Smooth muscle cell (in vitro differentiated cells): Measurements from ENCODE around the gene CRTC3. TPM values are rescaled to one million over a fixed set of nuclear protein-coding genes. Genes with fewer than 3 reads are reported as not detected.
"Not testable (repeated sequence)": the region's sequence is repeated elsewhere in the genome, so short reads cannot be mapped to it uniquely, and the experiment has no call there.

Source experiments
- DNase-seq: peaks from one replicate; lab custom pipeline; 2025; ENCODE audit not compliant: unreplicated experiment; lab: John Stamatoyannopoulos, UW
- H2AFZ ChIP-seq: fragments of 200-600 bp; sonication (generic); 2 replicates; pipeline ENCODE4 v1.6.0; 2016; ENCODE audit warnings: antibody characterized with exemption, low read depth, mild to moderate bottlenecking
- H3F3A ChIP-seq: fragments of 200-600 bp; sonication (generic); 2 replicates; pipeline ENCODE4 v1.6.0; 2017; ENCODE audit warnings: antibody characterized with exemption, low read depth
- H3K27ac ChIP-seq: fragments of 200-600 bp; sonication (generic); 2 replicates; pipeline ENCODE4 v1.5.1; 2016; ENCODE audit warnings: low read depth, mild to moderate bottlenecking
- H3K27me3 ChIP-seq: fragments of 200-600 bp; sonication (generic); 2 replicates; pipeline ENCODE4 v1.6.1; 2016; ENCODE audit warnings: low read depth, mild to moderate bottlenecking
- H3K36me3 ChIP-seq: fragments of 200-600 bp; sonication (generic); 2 replicates; pipeline ENCODE4 v1.5.1; 2016; ENCODE audit warnings: low read depth
- H3K4me1 ChIP-seq: fragments of 200-600 bp; sonication (generic); 2 replicates; pipeline ENCODE4 v1.5.1; 2016; ENCODE audit warnings: low read depth
- H3K4me2 ChIP-seq: fragments of 200-600 bp; sonication (generic); 2 replicates; pipeline ENCODE4 v1.6.0; 2016; ENCODE audit warnings: mild to moderate bottlenecking
- H3K4me3 ChIP-seq: fragments of 200-600 bp; sonication (generic); 2 replicates; pipeline ENCODE4 v1.5.1; 2016; ENCODE audit warnings: mild to moderate bottlenecking
- H3K79me2 ChIP-seq: fragments of 200-600 bp; sonication (generic); 2 replicates; pipeline ENCODE4 v1.6.0; 2016; ENCODE audit warnings: low read depth, mild to moderate bottlenecking
- H3K9ac ChIP-seq: fragments of 200-600 bp; sonication (generic); 2 replicates; pipeline ENCODE4 v1.6.0; 2016; ENCODE audit warnings: low read depth
- H3K9me3 ChIP-seq: fragments of 200-600 bp; sonication (generic); replicated peaks from 2 replicates; pipeline ENCODE4 v1.5.1; 2016; ENCODE audit warnings: low read depth
- H4K20me1 ChIP-seq: fragments of 200-600 bp; sonication (generic); 2 replicates; pipeline ENCODE4 v1.6.0; 2016; ENCODE audit warnings: low read depth
- WGBS: methylation state at CpG from one replicate; pipeline ENCODE4 v1.1.7; 2016; ENCODE audit warnings: low lambda C conversion rate; 5-methylcytosine and 5-hydroxymethylcytosine counted together
- polyA plus RNA-seq: library from polyadenylated mRNA; unstranded; fragments of >200 nt; fragmentation: Nextera tagmentation; extraction: Ambion mirVana; gene quantifications from 2 replicates; pipeline ENCODE4 v1.2.1, GENCODE V29; 2016
- total RNA-seq: library from RNA; depleted of rRNA; stranded (reverse); fragments of >200 nt; gene quantifications from 2 replicates; pipeline ENCODE4 v1.2.3, GENCODE V29; 2014
- TF ChIP-seq, protein P1 (sequence below): fragments of 200-600 bp; sonication (generic); IDR thresholded peaks from 2 replicates; pipeline ENCODE4 v1.5.1; 2017; ENCODE audit warnings: borderline replicate concordance, mild to moderate bottlenecking, antibody characterized with exemption; ENCODE audit not compliant: insufficient read depth, poor library complexity, severe bottlenecking

CRTC3 gene
- total and polyA plus RNA-seq, 2 experiments from 2014 or later = 12.2 to 12.5 TPM

DNA sequence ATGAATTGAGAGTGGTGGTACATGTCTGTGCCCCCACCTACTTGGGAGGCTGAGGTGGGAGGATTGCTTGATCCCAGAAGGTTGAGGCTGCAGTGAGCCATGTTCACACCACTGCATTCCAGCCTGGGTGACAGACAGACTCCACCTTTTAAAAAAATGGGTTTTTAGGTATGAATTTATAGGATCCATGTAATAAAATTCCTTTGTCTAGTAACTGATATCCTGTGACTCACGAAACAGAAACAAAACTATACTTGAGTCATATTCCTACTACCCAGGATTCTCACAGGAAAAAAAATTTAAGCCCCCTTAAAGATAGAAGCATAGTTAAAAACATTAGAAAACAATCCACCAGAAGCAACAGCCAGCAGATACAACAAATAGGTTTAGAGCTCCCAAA is 10.0 kb upstream of the CRTC3 start:
- Histone ChIP-seq H3F3A (no peaks in the 10 kb centered on the region), H3K9me3 (no peaks in the 10 kb centered on the region), H3K4me2 (no peak overlapping the region), H3K27me3 (no peaks in the 10 kb centered on the region), H3K4me1 (no peaks in the 10 kb centered on the region), H3K4me3 (no peak overlapping the region), H4K20me1 (no peaks in the 10 kb centered on the region), H3K36me3 (no peaks in the 10 kb centered on the region), H3K9ac (no peak overlapping the region), H2AFZ (no peak overlapping the region), H3K79me2 (no peaks in the 10 kb centered on the region), H3K27ac (no peak overlapping the region)
- DNase-seq = no peak
- TF ChIP-seq, protein P1, sequence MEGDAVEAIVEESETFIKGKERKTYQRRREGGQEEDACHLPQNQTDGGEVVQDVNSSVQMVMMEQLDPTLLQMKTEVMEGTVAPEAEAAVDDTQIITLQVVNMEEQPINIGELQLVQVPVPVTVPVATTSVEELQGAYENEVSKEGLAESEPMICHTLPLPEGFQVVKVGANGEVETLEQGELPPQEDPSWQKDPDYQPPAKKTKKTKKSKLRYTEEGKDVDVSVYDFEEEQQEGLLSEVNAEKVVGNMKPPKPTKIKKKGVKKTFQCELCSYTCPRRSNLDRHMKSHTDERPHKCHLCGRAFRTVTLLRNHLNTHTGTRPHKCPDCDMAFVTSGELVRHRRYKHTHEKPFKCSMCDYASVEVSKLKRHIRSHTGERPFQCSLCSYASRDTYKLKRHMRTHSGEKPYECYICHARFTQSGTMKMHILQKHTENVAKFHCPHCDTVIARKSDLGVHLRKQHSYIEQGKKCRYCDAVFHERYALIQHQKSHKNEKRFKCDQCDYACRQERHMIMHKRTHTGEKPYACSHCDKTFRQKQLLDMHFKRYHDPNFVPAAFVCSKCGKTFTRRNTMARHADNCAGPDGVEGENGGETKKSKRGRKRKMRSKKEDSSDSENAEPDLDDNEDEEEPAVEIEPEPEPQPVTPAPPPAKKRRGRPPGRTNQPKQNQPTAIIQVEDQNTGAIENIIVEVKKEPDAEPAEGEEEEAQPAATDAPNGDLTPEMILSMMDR = no peak
- 74% methylated on average over 1 of the region's 1 CpG for WGBS

DNA sequence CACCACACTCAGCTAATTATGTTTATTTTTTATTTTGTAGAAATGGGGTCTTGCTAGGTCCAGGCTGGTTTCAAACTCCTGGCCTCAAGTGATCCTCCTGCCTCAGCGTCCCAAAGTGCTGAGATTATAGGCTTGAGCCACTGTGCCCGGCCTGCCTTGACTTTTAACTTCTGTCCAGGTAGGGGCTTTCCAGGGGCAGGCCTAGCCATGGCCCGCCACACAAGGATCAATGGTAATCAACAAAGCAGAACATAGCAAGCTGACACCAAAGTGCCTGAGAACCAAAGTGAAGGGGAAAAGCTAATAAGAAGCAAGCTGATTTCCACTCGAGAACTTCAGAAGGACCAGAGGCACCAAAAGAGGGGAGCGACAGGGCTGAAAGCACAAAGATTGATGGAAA is 9.4 kb upstream of the CRTC3 start:
- H3K4me1 ChIP-seq = no peaks in the 10 kb centered on the region
- H3F3A ChIP-seq = no peaks in the 10 kb centered on the region
- H3K79me2 ChIP-seq = no peaks in the 10 kb centered on the region
- DNase-seq = no peak
- H3K4me3 ChIP-seq = no peak overlapping the region
- no peaks in the 10 kb centered on the region for H3K36me3 ChIP-seq
- TF ChIP-seq, protein P1 = no peak
- no peaks in the 10 kb centered on the region for H3K27me3 ChIP-seq
- H3K9me3 ChIP-seq = no peaks in the 10 kb centered on the region
- WGBS = 97% methylated on average over 5 of the region's 5 CpGs
- H3K27ac ChIP-seq = no peak overlapping the region
- no peak overlapping the region for H2AFZ ChIP-seq
- no peaks in the 10 kb centered on the region for H4K20me1 ChIP-seq
- no peak overlapping the region for H3K4me2 ChIP-seq
- H3K9ac ChIP-seq = no peak overlapping the region

DNA sequence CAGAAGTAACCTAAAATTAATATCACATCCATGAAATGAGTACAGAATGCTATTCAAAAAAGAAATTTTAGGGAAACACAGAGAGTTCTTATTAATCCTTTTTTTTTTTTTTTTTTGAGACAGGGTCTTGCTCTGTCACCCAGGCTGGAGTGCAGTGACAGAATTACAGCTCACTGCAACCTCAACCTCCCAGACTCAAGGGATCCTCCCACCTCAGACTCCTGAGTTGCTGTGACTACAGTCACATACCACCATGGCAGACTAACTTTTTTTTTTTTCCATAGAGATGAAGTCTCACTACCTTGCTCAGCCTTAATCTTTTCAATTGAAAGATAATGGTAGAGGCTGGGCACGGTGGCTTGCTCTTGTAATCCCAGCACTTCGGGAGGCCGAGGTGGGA is 6.3 kb upstream of the CRTC3 start:
- Histone ChIP-seq H3K36me3 (no peaks in the 10 kb centered on the region), H3F3A (no peaks in the 10 kb centered on the region), H3K4me3 (no peak overlapping the region), H2AFZ (no peak overlapping the region), H3K9me3 (no peaks in the 10 kb centered on the region), H3K27me3 (no peaks in the 10 kb centered on the region), H3K9ac (no peak overlapping the region), H3K27ac (no peak overlapping the region), H4K20me1 (no peaks in the 10 kb centered on the region), H3K79me2 (no peaks in the 10 kb centered on the region), H3K4me2 (no peak overlapping the region), H3K4me1 (no peaks in the 10 kb centered on the region)
- TF ChIP-seq, protein P1 = no peak
- DNase-seq = no peak
- WGBS = 96% methylated on average over 3 of the region's 3 CpGs

DNA sequence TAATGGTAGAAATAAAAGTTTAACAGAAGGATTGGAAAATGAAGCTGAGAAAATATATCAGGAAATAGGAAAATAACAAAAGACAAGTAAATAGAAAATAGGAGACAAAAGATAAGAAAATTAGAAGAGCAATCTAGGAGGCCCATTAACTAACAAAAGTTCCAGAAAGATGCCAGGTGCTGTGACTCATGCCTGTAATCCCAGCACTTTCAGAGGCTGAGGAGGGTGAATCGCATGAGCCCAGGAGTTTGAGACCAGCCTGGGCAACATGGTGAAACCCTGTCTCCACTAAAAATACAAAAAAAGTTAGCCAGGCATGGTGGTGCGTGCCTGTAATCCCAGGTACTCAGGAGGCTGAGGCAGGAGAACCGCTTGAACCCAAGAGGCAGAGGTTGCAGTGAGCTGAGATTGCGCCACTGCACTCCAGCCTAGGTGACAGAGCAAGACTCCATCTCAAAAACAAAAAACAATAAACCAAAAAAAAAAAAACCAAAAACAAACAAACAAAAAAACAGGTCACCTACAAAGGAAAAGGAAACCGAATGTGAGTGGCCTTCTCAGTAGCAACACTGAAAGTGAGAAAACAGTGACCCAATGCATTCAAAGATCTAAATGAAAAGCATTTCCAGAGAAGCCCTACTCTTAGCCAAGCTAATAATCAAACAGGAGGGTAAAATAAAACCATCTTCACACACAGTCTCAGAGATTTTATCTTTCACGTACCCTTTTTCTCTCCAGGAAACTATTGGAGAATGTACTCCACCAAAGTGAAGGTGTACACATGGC is 5.5 kb upstream of the CRTC3 start:
- H3K4me3 ChIP-seq, H3F3A ChIP-seq: not testable (repeated sequence)
- WGBS = 89% methylated on average over 6 of the region's 6 CpGs

More for the DNA sequence above, 5.5 kb upstream of the CRTC3 start:
- not testable (repeated sequence) for H3K36me3 ChIP-seq, DNase-seq, H3K79me2 ChIP-seq, H3K27ac ChIP-seq, H3K9me3 ChIP-seq, H4K20me1 ChIP-seq, H2AFZ ChIP-seq, H3K27me3 ChIP-seq, H3K9ac ChIP-seq, H3K4me2 ChIP-seq, H3K4me1 ChIP-seq
